NCI-H446 treated with DMSO at 0.1 percent for 48 hours (cell line): ENCODE measurements around the gene SIPA1L2.
"Not testable (repeated sequence)": the region's sequence is repeated elsewhere in the genome, so short reads cannot be mapped to it uniquely, and the experiment has no call there.

Experiments
- DNase-seq: peaks from one replicate; lab custom pipeline; 2025; lab: John Stamatoyannopoulos, UW

The SIPA1L2 gene

DNA sequence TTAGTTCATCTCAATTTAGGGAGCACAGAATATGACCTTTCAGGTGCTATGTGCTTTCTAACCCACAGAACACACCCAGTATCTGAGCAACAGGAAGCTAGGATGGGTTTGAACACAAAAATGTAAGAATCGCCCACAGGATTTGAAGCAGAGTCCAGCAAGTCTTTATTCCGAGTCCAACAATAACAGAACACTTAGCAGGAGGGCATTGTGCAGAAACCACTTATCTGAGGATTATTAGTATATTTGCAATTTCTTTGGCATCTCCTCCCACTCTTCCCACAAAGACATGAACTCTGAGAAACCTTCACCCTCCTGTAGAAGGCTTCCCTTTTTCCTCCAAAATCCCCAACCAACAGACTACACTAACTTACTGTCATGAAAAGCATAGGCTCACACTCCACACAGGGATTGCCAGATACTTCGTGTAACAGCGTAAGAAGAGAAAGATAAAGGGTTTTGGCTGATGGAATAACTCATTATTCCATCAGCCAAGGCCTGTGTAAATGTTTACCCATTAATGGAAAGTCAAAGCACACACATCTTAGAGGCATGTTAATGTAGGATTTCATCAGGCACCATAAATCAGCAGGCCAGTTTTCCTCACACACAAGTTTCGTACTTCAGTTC is 16.1 kb downstream of the SIPA1L2 start:
- DNase-seq: no peak

DNA sequence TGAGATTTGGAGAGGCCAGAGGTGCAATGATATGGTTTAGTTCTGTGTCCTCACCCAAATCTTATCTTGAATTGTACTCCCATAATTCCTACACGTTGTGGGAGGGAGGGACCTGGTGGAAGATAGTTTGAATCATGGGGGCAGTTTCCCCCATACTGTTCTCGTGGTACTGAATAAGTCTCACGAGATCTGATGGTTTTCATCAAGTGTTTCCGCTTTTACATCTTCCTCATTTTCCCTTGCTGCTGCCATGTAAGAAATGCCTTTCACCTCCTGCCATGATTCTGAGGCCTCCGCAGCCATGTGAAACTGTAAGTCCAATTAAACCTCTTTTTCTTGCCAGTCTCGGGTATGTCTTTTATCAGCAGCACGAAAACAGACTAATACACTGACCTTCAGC is 17.1 kb downstream of the SIPA1L2 start:
- not testable (repeated sequence) for DNase-seq

DNA sequence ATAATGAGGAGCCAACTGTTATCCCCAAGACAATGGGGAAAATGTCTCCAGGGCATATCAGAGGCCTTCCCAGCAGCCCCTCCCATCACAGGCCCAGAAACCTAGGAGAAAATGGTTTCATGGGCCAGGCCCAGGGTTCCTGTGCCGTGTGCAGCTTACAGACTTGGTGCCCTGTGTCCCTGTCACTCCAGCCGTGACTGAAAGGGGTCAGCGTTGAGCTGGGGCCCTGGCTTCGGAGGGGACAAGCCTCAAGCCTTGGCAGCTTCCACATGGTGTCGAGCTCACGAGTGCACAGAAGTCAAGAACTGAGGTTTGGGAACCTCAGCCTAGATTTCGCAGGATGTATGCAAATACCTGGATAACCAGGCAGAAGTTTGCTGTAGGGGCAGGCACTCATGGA is 18.1 kb downstream of the SIPA1L2 start:
- DNase-seq: no peak

GRCh38 chr1:232610902-232611745 is 18.8 kb downstream of the SIPA1L2 start:
- DNase-seq: not testable (repeated sequence)

DNA sequence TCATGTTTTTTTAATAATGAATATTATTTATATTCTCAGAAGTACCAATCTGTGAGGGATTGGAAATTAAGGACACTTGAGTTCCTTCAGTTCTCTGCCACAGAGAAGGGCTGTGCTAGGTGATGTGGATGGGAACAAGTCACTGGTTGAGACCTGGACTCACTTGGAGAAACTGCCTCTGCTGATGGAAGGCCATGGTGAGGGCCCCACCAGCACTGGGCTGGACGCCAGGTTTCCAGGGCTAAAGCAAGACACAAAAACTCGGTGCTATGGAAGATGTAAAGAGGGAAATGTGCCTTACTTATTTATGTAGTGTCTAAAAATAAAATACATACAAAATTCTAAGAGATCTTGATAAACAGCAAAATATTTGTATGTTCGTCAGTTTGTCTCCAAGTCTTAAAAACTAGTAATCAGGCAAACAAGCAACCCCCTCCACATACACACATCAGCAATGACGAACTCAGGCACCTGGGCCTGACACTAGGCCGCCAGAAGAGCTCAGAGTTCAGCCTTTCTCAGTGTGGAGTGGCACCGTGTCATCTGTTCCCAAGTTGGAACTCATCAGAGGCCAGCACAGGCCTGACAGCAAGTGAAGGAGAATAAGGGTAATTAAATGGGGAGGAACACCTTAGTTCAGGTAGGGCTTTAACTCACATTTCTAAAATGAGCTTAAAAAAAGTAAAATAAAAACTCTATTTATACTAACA is 19.6 kb downstream of the SIPA1L2 start:
- peak; percentile 22 for DNase-seq

DNA sequence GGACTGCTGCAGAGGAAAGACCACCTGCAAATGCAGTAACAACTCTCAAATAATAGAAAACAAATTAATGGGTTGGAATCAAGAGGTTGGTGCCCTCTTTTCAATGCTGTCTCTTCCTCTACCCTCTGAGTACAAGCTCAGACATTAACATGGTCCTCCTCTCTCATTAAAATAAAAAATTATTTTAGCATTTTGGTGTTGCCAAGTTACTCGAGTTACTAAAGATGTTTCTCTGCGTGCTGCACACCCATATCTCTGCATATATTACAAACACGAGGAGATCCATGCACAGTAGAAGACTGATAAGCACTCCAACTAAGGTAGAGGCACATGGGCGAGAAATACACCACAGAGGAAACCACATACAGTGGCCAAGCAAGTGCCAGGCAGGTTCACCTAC is 21.5 kb downstream of the SIPA1L2 start:
- DNase-seq: no peak

DNA sequence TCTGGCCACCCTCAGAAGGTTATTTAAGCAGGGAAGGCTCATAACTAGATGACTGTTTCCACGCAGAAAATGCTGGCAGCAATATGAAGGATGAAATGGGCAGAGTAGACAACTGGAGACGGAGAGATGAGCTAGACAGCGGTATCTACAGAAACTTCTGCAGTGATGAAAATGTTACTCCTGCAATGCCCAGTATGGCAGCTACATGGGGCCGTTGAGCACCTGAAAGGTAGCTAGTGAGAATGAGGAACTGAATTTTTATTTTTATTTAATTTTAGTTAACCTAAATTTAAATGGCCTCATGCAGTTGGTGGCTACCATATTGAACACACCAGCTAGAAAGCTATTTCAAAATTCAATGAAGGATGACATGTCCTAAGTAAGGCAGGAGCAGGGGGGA is 27.3 kb downstream of the SIPA1L2 start:
- DNase-seq: no peak

DNA sequence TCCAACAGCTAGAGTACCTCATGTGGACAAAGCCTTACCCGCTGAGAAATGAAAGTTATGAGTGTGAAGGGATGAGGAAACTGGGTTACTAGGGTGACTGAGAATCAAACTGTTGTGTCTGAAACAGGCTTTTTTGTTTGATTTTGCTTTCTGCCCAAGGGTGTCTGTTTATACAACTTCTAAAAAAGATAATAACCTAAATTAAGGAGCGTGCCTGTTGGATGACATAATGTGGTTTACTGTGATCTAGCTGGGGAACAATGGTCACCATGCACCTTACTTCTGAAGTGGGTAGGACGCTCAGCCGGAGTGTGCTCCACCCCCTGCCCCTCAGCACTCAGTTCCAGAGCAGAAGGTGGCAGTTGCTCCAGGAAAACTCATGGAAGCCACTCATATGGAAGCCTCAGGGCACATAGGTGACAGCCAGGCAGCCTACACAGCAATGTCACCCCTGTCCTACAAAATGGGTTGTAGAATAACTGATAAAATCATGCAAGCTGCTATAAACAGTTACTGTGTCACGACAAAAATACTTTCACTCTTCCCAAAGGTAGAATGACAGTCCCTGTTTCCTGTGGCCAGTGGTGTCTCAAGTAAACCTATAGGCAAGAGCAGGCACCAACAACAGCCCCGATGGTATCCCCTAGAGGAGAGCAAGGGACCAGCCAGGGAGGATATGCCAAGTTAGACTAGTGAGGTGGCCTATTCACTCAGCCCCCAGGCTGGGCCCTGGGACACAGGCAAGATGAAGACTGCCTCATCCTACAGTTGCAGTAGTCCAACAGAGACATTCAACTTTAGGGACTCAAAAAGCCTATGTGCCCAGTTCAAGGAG is 29.3 kb downstream of the SIPA1L2 start:
- no peak for DNase-seq

DNA sequence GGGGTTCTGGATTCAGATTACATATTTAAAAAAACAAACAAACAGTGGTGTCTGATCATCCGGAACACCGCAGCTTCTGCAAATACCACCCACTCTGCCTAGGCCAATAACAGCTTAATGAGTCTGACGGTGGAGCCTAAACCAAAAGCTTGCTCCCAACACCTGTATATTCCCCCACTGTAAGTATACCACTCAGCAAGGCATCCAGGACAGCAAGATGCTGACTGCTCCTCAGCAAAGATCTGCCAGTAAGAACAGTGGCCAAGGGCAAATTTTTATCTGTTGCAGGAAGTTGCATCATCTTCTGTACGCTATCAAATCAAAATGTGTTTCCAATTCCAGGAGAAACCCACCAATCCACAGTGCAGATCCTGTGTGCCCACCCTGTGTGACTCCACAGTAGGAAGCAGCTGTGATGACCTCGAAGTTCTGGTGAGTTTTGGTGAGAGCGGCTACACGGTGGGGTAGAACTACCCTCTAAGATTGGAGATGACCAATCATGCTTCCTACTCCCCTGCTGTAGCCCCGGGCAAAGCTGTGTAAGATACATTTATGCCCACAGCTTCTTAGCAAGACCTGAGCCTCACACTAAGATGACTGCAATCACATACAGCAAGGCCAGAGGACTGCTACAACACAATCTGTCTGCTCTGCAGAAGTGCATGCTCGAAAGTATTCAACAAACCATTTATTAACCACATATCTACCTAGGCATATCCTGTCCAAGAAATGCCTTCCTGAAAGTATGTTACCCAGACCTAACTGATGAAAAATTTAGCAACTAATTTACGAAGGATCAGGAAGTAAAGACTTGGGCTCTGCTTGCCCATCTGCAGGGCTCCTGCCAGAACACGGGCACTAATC is 30.5 kb downstream of the SIPA1L2 start:
- DNase-seq: peak; percentile 18

DNA sequence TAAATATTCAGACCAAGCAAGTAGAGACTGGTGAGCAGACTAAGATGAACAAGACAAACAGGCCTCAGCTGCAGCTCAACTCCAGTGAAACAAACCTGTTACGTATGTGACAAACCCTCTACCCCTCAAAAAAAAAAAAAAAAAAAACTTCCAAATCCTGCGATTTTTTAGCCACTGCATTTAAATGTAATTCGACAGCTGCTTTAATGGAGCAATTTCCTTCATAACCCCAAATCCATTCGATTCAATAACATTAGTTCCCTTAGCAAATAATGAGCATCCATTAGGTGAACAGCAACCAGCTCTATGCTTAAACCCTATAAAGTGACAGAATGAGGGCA is 31.1 kb downstream of the SIPA1L2 start:
- no peak for DNase-seq

DNA sequence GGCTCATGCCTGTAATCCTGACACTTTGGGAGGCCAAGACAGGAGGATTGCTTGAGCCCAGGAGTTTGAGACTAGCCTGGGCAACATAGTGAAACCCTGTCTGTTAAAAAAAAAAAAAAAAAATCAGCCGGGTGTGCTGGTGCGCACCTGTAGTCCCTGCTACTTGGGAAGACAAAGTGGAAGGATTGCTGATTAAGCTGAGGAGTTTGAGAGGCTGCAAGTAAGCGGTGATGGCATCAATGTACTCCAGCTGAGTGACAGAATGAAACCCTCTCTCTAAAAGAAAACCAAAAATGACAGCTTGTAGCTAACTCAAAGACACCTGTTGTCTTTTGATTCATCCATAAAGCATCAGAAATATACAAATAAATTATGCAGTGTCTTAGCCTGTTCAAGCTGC is 31.8 kb downstream of the SIPA1L2 start:
- DNase-seq: no peak

GRCh38 chr1:232597721-232598120 is 32.2 kb downstream of the SIPA1L2 start:
- no peak for DNase-seq

DNA sequence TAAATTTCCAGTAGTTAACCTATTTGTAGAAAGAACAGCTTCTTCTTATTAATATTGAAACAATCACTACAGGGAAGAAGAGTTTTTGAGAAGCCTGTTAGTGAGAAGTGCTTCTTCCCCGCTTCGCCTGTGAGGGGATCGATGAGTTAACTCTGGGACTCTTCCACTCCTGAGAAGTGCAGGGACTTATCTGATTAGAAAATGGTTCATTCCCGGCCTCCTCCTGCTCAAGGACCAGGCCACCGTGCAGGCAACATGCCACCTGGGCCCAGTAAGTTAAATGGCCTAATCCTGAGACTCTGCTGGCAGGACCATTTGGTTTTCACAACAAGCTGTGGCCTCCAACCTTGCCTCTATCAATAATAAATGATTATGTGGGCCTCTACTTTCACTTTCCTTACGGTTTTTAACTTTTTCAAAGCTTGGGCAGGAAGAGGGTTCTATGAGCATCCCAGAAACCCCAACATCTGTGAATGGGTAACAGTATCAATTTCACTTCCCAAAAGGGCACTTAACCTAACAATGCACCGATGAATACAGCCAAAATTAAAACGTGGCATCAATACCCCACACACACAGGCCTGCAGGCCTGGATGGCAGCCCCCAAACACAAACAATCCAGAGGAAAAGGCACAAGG is 33.1 kb downstream of the SIPA1L2 start:
- no peak for DNase-seq

DNA sequence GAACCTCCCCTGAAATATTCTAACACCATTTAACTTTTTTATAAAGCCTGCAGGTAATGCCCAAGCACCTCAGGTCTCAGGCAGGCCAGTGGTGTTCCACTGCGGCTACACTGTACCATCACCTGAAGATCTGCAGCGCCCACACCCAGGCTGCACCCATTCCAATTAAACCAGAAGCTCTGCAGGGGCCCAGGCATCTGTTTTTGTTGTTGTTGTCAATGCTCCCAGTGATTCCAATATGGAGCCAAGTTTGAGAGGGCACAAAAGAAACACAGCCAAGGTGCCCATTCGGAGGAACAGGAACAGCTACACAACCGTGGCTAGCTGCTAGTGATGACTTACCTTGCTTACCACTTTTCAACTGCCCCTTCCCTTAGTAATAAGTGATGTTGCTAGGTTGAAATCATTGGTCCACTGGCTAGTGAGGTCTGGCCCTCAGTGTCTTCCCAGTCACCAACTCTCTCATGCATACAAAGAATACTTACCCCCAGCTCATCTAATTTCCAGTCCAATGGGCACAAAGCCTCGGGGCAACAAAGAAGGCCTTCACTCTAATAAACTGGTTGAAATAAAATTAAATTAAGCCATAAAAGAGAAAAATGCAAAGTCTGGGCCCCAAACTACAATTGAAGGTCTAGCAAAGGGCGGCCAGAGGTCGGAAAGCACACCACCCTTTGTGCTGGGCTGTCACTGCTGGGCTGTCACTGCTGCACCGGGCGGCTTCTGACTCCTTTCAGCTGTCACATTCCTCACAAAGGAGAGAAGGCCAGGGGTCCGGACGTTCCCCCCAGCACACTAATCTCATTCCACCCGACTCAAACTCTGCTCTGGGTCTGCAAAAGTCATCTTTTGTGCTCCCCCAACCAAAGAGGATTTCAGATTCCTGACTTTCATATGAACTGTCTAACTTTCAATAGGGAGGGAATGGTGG is 34.9 kb downstream of the SIPA1L2 start:
- no peak for DNase-seq

DNA sequence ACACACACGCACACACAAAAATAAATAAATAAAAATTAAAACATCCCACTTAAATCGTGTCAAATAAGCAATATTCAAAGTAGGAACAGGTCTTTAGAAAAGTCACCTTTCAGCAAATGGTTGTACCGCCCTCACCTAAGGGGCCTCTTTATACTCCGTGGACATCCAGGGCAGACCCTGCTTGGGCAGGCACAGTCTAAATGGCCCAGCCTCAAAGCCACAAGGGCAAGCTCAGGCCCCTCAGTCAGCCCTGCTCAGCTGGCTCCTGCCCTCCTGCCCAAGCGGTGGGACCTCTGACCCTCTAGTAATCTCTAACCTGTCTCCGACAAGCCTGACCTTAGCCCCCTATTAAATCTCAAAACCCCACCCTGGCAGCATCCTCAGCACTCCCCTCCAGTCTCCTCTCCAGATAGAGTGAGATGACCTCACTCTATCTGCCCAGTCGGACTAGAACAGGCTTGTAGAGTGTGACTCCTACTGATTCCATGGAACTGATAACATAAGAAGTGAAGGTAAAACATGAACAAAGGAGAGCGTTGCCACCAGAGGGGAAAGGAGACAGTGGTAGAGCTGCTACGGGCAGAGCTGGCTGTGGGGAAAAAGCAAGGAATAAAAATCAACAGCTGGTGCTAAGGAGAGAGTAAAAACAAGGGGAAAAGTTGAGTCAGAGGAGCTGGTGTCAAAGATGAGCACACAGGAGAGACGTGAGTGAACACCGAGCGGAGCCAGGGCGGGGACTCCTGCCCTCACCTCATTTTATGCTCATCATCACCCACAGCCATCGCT is 36.0 kb downstream of the SIPA1L2 start:
- DNase-seq: no peak

- no peak for DNase-seq
These were observed 38.6 kb downstream of the SIPA1L2 start for GRCh38 chr1:232591344-232591743.

- no peak for DNase-seq
These were observed 39.2 kb downstream of the SIPA1L2 start for GRCh38 chr1:232590744-232591082.

DNA sequence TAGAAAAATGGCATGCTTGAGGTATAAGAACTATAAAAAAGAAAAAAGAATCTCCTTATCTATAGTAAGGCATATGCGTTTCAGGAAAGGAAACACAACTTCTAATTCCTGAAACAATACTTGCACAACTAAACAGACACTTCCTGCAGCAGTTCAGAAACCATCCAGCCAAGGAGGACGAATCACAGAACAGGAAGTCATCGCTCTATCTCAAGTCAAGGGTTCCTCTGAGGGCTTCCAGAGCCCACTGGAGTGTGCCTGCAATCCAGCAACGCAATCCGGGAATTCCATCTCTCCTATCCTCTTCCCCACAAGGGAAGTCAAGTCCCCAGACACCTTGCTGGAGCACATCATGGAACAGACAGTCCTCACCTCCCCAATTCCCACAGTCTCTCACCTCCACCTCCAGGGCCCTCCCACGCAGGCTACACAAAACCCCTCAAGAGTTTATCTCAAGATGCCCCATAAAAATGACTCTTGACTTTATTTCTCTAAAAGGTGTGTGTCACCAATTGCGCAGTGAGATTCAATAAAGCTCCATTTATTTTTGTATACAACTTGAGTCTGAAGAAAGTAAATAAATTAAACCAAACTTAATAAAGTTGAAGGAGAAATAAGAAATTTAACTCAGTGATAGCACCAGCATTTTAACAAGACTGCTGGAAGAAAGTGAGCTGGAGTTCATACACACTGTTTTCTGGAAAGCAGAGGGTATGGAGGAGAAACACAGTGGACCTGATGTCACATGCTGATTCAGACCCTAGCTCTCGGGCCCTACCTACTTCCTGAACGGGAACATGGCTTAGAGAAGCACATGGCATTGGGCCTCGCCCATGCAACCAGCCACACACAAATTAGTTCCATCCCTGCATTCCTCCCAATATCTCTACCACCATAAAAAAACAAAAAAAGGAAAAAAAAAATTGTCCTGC is 39.9 kb downstream of the SIPA1L2 start:
- DNase-seq: no peak
